ENCODE results near the gene GCN1. TPM values are rescaled to one million over a fixed set of nuclear protein-coding genes. Genes with fewer than 3 reads are reported as not detected.
A peak's percentile ranks its signal among the peaks of the same experiment; 100 is the strongest.

Gene GCN1
- polyA plus RNA-seq, 1 donor (not counting 4 experiments of a cell fraction or from before 2014, with no cell fraction given): 34.1 TPM

DNA sequence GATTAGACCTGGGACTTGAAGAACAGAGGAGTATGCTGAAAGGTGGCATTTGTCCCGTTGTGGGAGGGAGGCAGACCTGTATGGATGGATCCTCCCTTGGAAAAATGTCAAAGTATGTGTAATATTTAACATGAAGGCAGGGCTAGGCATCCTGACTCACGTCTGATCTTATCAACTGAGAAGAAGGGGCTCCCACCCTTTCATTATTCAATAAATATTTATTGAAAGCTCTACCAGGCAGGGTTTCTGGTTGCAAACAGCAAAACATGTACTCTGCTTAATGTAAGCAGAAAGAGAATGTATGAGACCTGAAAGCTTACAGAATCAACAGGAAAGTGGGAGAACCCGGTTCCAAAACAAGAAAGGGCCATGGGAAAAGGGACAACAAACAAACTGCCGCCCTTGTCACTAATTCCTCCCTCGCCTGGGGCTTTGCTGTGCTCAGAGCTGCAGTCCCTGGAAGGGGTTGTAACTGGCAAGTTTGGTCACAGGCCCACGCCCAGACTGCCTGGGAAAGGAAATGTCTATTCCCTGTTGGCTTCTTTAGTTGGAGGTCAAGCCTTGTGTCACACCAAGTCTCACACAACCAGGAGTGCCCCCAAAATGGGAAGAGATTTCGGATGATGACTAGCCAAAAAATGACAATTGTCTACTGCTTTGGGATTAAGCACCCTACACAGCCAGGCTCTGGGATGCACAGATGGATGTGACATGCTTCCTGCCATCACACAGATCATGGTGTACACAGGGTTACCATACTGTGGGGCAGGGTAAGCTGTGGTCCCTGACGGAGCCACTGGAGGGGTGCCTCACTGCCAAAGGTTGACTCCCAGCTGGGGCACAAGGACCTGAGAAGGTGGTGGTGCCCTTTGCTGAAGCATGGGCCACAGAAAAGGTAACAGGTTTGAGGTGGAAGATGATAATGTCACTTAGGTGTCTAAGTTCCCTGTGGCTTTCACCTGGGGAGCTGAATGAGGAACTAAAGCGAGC is 114.8 kb downstream of the GCN1 start:
- TF ChIP-seq, protein P1, sequence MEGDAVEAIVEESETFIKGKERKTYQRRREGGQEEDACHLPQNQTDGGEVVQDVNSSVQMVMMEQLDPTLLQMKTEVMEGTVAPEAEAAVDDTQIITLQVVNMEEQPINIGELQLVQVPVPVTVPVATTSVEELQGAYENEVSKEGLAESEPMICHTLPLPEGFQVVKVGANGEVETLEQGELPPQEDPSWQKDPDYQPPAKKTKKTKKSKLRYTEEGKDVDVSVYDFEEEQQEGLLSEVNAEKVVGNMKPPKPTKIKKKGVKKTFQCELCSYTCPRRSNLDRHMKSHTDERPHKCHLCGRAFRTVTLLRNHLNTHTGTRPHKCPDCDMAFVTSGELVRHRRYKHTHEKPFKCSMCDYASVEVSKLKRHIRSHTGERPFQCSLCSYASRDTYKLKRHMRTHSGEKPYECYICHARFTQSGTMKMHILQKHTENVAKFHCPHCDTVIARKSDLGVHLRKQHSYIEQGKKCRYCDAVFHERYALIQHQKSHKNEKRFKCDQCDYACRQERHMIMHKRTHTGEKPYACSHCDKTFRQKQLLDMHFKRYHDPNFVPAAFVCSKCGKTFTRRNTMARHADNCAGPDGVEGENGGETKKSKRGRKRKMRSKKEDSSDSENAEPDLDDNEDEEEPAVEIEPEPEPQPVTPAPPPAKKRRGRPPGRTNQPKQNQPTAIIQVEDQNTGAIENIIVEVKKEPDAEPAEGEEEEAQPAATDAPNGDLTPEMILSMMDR (optimal IDR thresholded peaks at IDR 0.05 in 1 of 3, IDR thresholded peaks at IDR 0.05 in 1 of 3, conservative IDR thresholded peaks at IDR 0.05 in 1 of 3; ENCODE audit: extremely low read depth in 1 of 3, insufficient read depth in 2 of 3, low read length in 3 of 3): no peak
- TF ChIP-seq EZH2 (IDR thresholded peaks at IDR 0.05; ENCODE audit: low read length): no peak
- Histone ChIP-seq H3K79me2 (ENCODE audit: control insufficient read depth, insufficient read depth, low read length) (no peaks in the 10 kb centered on the region), H3K4me1 (ENCODE audit: control insufficient read depth, extremely low read depth, insufficient read depth, low read length) (peaks cover 18% of the 10 kb centered on the region), H2AFZ (ENCODE audit: control insufficient read depth, low read length) (peak overlapping the region; percentile 32), H3K9me1 (ENCODE audit: control insufficient read depth, extremely low read depth, insufficient read depth, low read length) (no peaks in the 10 kb centered on the region), H3K27me3 (ENCODE audit: control insufficient read depth, extremely low read depth, insufficient read depth, low read length) (no peaks in the 10 kb centered on the region), H3K4me2 (ENCODE audit: control insufficient read depth, extremely low read depth, insufficient read depth, low read depth, low read length) (peak overlapping the region; percentile 76), H3K4me3 (ENCODE audit: control insufficient read depth in 2 of 3, extremely low read depth in 1 of 3, insufficient read depth in 2 of 3, low read depth in 1 of 3, low read length in 3 of 3) (peak overlapping the region in 1 of 3 experiments; percentile 11), H3K9ac (ENCODE audit: control insufficient read depth, extremely low read depth, insufficient read depth, low read length) (no peak overlapping the region), H3K36me3 (ENCODE audit: control insufficient read depth in 2 of 2, extremely low read depth in 1 of 2, insufficient read depth in 2 of 2, low read length in 2 of 2) (no peaks in the 10 kb centered on the region), H3K9me3 (ENCODE audit: control insufficient read depth, low read depth, low read length) (no peaks in the 10 kb centered on the region), H4K20me1 (ENCODE audit: control insufficient read depth, extremely low read depth, insufficient read depth, low read length) (no peaks in the 10 kb centered on the region), H3K27ac (ENCODE audit: control insufficient read depth, insufficient read depth, low read length) (peak overlapping the region; percentile 58)
- dilution Hi-C loops (cut with MboI; ENCODE audit: extremely low pct_ligation_motif_present, low sequenced_read_pairs): no loop called here
- DNase-seq (ENCODE audit: low read depth, low spot score) (peak; percentile 59), FAIRE-seq (peak; percentile 88)

DNA sequence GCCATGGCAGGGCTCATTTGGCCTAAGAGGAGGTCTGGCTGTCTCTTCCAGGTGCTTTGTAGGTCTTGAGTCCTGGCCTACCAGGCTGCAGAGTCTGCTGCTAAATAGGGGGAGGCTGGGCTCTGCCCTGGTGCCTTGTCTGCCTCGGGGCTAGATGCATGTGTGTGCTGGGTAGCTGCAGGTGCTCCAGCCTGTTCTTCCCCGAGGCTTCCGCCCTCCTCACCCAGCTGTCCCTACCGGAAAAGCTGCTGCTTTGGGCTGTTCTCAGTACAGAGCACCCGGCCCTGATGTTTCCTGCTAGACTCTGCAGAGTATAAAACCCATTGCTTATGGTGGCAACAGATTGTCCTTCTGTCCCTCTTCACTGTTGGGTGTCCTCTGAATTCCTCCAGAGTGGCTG is 115.6 kb downstream of the GCN1 start:
- dilution Hi-C loops (cut with MboI; ENCODE audit: extremely low pct_ligation_motif_present, low sequenced_read_pairs): no loop called here
- Histone ChIP-seq H4K20me1 (ENCODE audit: control insufficient read depth, extremely low read depth, insufficient read depth, low read length) (no peaks in the 10 kb centered on the region), H3K4me1 (ENCODE audit: control insufficient read depth, extremely low read depth, insufficient read depth, low read length) (peaks cover 18% of the 10 kb centered on the region), H3K9me1 (ENCODE audit: control insufficient read depth, extremely low read depth, insufficient read depth, low read length) (no peaks in the 10 kb centered on the region), H2AFZ (ENCODE audit: control insufficient read depth, low read length) (peak overlapping the region; percentile 32), H3K27ac (ENCODE audit: control insufficient read depth, insufficient read depth, low read length) (peak overlapping the region; percentile 58), H3K9ac (ENCODE audit: control insufficient read depth, extremely low read depth, insufficient read depth, low read length) (peak overlapping the region; percentile 26), H3K79me2 (ENCODE audit: control insufficient read depth, insufficient read depth, low read length) (no peaks in the 10 kb centered on the region), H3K9me3 (ENCODE audit: control insufficient read depth, low read depth, low read length) (no peaks in the 10 kb centered on the region), H3K4me2 (ENCODE audit: control insufficient read depth, extremely low read depth, insufficient read depth, low read depth, low read length) (peak overlapping the region; percentile 76), H3K36me3 (ENCODE audit: control insufficient read depth in 2 of 2, extremely low read depth in 1 of 2, insufficient read depth in 2 of 2, low read length in 2 of 2) (no peaks in the 10 kb centered on the region), H3K27me3 (ENCODE audit: control insufficient read depth, extremely low read depth, insufficient read depth, low read length) (no peaks in the 10 kb centered on the region), H3K4me3 (ENCODE audit: control insufficient read depth in 2 of 3, extremely low read depth in 1 of 3, insufficient read depth in 2 of 3, low read depth in 1 of 3, low read length in 3 of 3) (peak overlapping the region in 1 of 3 experiments; percentile 11)
- TF ChIP-seq, protein P1 (optimal IDR thresholded peaks at IDR 0.05 in 1 of 3, IDR thresholded peaks at IDR 0.05 in 1 of 3, conservative IDR thresholded peaks at IDR 0.05 in 1 of 3; ENCODE audit: extremely low read depth in 1 of 3, insufficient read depth in 2 of 3, low read length in 3 of 3): no peak
- no peak for TF ChIP-seq EZH2 (IDR thresholded peaks at IDR 0.05; ENCODE audit: low read length)
- DNase-seq (ENCODE audit: low read depth, low spot score): no peak
- peak; percentile 13 for FAIRE-seq
